K562 (cell line): ENCODE measurements around the gene SYTL2. TPM values are rescaled to one million over a fixed set of nuclear protein-coding genes. Genes with fewer than 3 reads are reported as not detected.

ENCODE experiments used
- ATAC-seq: fragments of 200-7000 bp; cut with Tn5 transposase; 3 replicates; pipeline ENCODE4 v1.9.1; 2020; ENCODE audit warnings: moderate library complexity
- BruUV-seq: library from RNA; stranded (reverse); fragments of 400-500 nt; replicated peaks from 2 replicates; lab custom pipeline; 2021; lab: Mats Ljungman, UMichigan
- CTCF ChIA-PET: fragments of 300-600 bp; formaldehyde crosslinking; extraction: SDS; loops from one replicate; lab custom pipeline; 2021; ENCODE audit warnings: low intra/inter-chr PET ratio; lab: Yijun Ruan, JAX
- POLR2A ChIA-PET: fragments of 300-600, 350-650 bp; sonication (Branson Sonifier 250); formaldehyde crosslinking; extraction: SDS; loops from one replicate; lab custom pipeline; 2021; ENCODE audit warnings: antibody characterized with exemption, inconsistent platforms; lab: Yijun Ruan, JAX
- DNase-seq, 4 experiments: peaks; one replicate each; pipeline versions ENCODE4 v3.0.0 to v3.0.0-alpha.2; 2011 to 2018; ENCODE audit warnings: low spot score in 3 of 4, mixed read lengths in 3 of 4; ENCODE audit errors: extremely low read depth in 1 of 4
- FAIRE-seq: peaks from 2 replicates; lab custom pipeline; 2011; peaks lifted over from hg19 to GRCh38; lab: Jason Lieb, UNC
- H2AFZ ChIP-seq: 2 replicates; pipeline ENCODE4 v1.6.0; 2011; ENCODE audit warnings: low read depth, low read length, control low read depth, inconsistent platforms
- H3K27ac ChIP-seq: fragments of 200-600 bp; 3 replicates; pipeline ENCODE4 v1.8.0; 2011; ENCODE audit warnings: low read depth, mild to moderate bottlenecking, control low read depth, inconsistent platforms, low read length, moderate library complexity, mixed read lengths; ENCODE audit errors: extremely low read depth
- H3K27me3 ChIP-seq, 2 experiments: fragments of 300-600 bp in 1 of 2; 2 replicates in 1 of 2; 3 replicates in 1 of 2; pipeline versions ENCODE4 v1.6.0 to v1.8.0; 2011; ENCODE audit warnings: inconsistent platforms in 2 of 2, low read length in 2 of 2, mild to moderate bottlenecking in 1 of 2, mixed read lengths in 1 of 2, moderate library complexity in 1 of 2; ENCODE audit not compliant: control insufficient read depth in 2 of 2, insufficient read depth in 2 of 2
- H3K36me3 ChIP-seq: fragments of 300-600 bp; 3 replicates; pipeline ENCODE4 v1.8.0; 2011; ENCODE audit warnings: mild to moderate bottlenecking, low read length, inconsistent platforms; ENCODE audit not compliant: control insufficient read depth, insufficient read depth
- H3K4me1 ChIP-seq, 2 experiments: fragments of 200-600 bp in 1 of 2; replicated peaks in 1 of 2; 2 replicates in 1 of 2; 3 replicates in 1 of 2; pipeline versions ENCODE4 v1.5.1 to v1.8.0; 2011; ENCODE audit warnings: inconsistent platforms in 2 of 2, low read length in 2 of 2, mild to moderate bottlenecking in 1 of 2, mixed read lengths in 1 of 2, moderate library complexity in 1 of 2; ENCODE audit not compliant: control insufficient read depth in 2 of 2, insufficient read depth in 2 of 2
- H3K4me2 ChIP-seq: 2 replicates; pipeline ENCODE4 v1.6.1; 2011; ENCODE audit warnings: low read length, control low read depth, inconsistent platforms, mixed read lengths; ENCODE audit not compliant: insufficient read depth
- H3K4me3 ChIP-seq: fragments of 200-600 bp; sonication (generic), shearing (Covaris generic); 2 replicates; pipeline ENCODE4 v1.5.1; 2016; ENCODE audit warnings: control low read depth, inconsistent platforms
- H3K79me2 ChIP-seq: fragments of 200-600 bp; 3 replicates; pipeline ENCODE4 v1.8.0; 2011; ENCODE audit warnings: low read length, inconsistent platforms; ENCODE audit not compliant: control insufficient read depth, insufficient read depth
- H3K9ac ChIP-seq, 2 experiments: 2 replicates each; pipeline versions ENCODE4 v1.6.0 to v1.6.1; 2011; ENCODE audit warnings: low read depth in 2 of 2, low read length in 2 of 2, control low read depth in 1 of 2, inconsistent platforms in 1 of 2, mild to moderate bottlenecking in 1 of 2, mixed read lengths in 1 of 2; ENCODE audit not compliant: insufficient read depth in 1 of 2
- H3K9me1 ChIP-seq: one replicate; pipeline ENCODE4 v1.6.0; 2011; ENCODE audit warnings: inconsistent platforms, mild to moderate bottlenecking, low read length, moderate library complexity; ENCODE audit not compliant: control insufficient read depth, insufficient read depth
- H3K9me3 ChIP-seq: replicated peaks from 2 replicates; pipeline ENCODE4 v1.5.1; 2011; ENCODE audit warnings: low read depth, low read length, inconsistent platforms; ENCODE audit not compliant: control insufficient read depth, insufficient read depth
- H4K20me1 ChIP-seq: replicated peaks from 2 replicates; pipeline ENCODE4 v1.6.1; 2011; ENCODE audit warnings: low read length, inconsistent platforms, mixed read lengths; ENCODE audit not compliant: control insufficient read depth, insufficient read depth
- BCL6 ChIP-seq: fragments of 250-450 bp; sonication (Bioruptor Pico); IDR thresholded peaks from 2 replicates; pipeline ENCODE4 v1.4.0; 2020
- CBFA2T3 ChIP-seq: fragments of 450-650 bp; IDR thresholded peaks from 2 replicates; pipeline ENCODE4 v1.6.1; 2017
- CEBPZ ChIP-seq: fragments of 150-350 bp; IDR thresholded peaks from 2 replicates; pipeline ENCODE4 v1.6.1; 2014; ENCODE audit warnings: low read depth, mild to moderate bottlenecking, low read length, borderline replicate concordance
- DMBX1 ChIP-seq: fragments of 250-450 bp; sonication (Bioruptor Pico); IDR thresholded peaks from 2 replicates; pipeline ENCODE4 v1.8.0; 2022; ENCODE audit warnings: inconsistent platforms, mild to moderate bottlenecking, moderate library complexity, borderline replicate concordance
- E2F4 ChIP-seq: sonication (generic); formaldehyde crosslinking; IDR thresholded peaks from 2 replicates; pipeline ENCODE4 v1.8.0; 2022; ENCODE audit warnings: mild to moderate bottlenecking, low read depth, missing genetic modification reagents
- EHMT2 ChIP-seq: fragments of 450-650 bp; IDR thresholded peaks from 2 replicates; pipeline ENCODE4 v1.6.1; 2018; ENCODE audit warnings: antibody characterized with exemption
- EP400 ChIP-seq: fragments of 450-650 bp; IDR thresholded peaks from 2 replicates; pipeline ENCODE4 v1.6.1; 2017; ENCODE audit warnings: antibody characterized with exemption, mild to moderate bottlenecking, moderate library complexity
- RBBP5 ChIP-seq: fragments of 200-600 bp; sonication (generic); IDR thresholded peaks from 2 replicates; pipeline ENCODE4 v1.6.1; 2012; ENCODE audit warnings: borderline replicate concordance, mild to moderate bottlenecking, low read length, control low read depth, inconsistent platforms; ENCODE audit not compliant: insufficient read depth, poor library complexity, severe bottlenecking
- RFX7 ChIP-seq: fragments of 250-450 bp; sonication (Bioruptor Pico); IDR thresholded peaks from 2 replicates; pipeline ENCODE4 v1.5.1; 2021; ENCODE audit warnings: mild to moderate bottlenecking
- SMC3 ChIP-seq: conservative IDR thresholded peaks from 2 replicates; pipeline ENCODE4 v1.6.1; 2011; ENCODE audit warnings: low read depth, low read length, improper control_type of control experiment; ENCODE audit not compliant: insufficient read depth
- TCF7L2 ChIP-seq: fragments of 150-350 bp; IDR thresholded peaks from 2 replicates; pipeline ENCODE4 v1.6.1; 2016; ENCODE audit warnings: low read depth, mild to moderate bottlenecking, low read length, moderate library complexity
- TCFL5 ChIP-seq: fragments of 250-450 bp; sonication (Bioruptor Pico); conservative IDR thresholded peaks from 2 replicates; pipeline ENCODE4 v1.6.1; 2021; ENCODE audit warnings: mild to moderate bottlenecking, moderate library complexity, matching md5 sums
- TGIF2 ChIP-seq: sonication (generic); formaldehyde crosslinking; IDR thresholded peaks from 2 replicates; pipeline ENCODE4 v1.8.1; 2022; ENCODE audit warnings: mild to moderate bottlenecking, missing genetic modification reagents, moderate library complexity
- ZEB2 ChIP-seq: fragments of 450-650 bp; IDR thresholded peaks from 2 replicates; pipeline ENCODE4 v1.6.1; 2016
- WGBS: fragments of 100-300 bp; shearing (Covaris generic); methylation state at CpG from one replicate; pipeline ENCODE4 v1.1.6; 2016; ENCODE audit warnings: low coverage, mixed read lengths; ENCODE audit not compliant: insufficient coverage; ENCODE audit errors: missing lambda C conversion rate; 5-methylcytosine and 5-hydroxymethylcytosine counted together
- in situ Hi-C: fragments of 300-500 bp; cut with MboI; formaldehyde crosslinking; loops from 4 replicates; pipeline ENCODE4 v1.15.0; 2018; ENCODE audit warnings: inconsistent platforms, mixed read lengths
- intact Hi-C: fragments of 100-400 bp; cut with micrococcal nuclease; formaldehyde crosslinking; loops from 2 replicates; pipeline ENCODE4 v1.14.2; 2022
- polyA plus RNA-seq, 8 experiments: library from polyadenylated mRNA; depleted of rRNA in 4 of 8; stranded (reverse) in 5 of 8; unstranded in 3 of 8; fragments of >200 nt; fragmentation: Nextera tagmentation in 2 of 8; fragmentation: Illumina TruSeq in 1 of 8; extraction: Ambion mirVana in 2 of 8; extraction: Trizol in 1 of 8; gene quantifications; 2 replicates each; pipeline versions ENCODE4 v1.2.1 to v1.2.3, GENCODE V29; 2011 to 2014; ENCODE audit warnings: inconsistent platforms in 1 of 8, missing spikeins in 1 of 8
- total RNA-seq, 7 experiments: library from RNA; depleted of rRNA in 6 of 7; stranded (reverse); fragments of >200 nt in 6 of 7; fragmentation: Illumina TruSeq in 2 of 7; extraction: Trizol in 2 of 7; gene quantifications; 2 replicates each; pipeline versions ENCODE4 v1.2.1 to v1.2.3, GENCODE V29; 2011 to 2021; ENCODE audit warnings: low replicate concordance in 1 of 7
- TF ChIP-seq, protein P1 (sequence below): fragments of 450-650 bp; IDR thresholded peaks from 2 replicates; pipeline ENCODE4 v1.6.1; 2014; ENCODE audit warnings: low read depth, mild to moderate bottlenecking, moderate library complexity, borderline replicate concordance

The SYTL2 gene
- total and polyA plus RNA-seq, 9 of the 15 experiments (the other 6 are each of a cell fraction or from before 2014, with no cell fraction given), result 0.05 to 0.57 (median 0.35) TPM

DNA sequence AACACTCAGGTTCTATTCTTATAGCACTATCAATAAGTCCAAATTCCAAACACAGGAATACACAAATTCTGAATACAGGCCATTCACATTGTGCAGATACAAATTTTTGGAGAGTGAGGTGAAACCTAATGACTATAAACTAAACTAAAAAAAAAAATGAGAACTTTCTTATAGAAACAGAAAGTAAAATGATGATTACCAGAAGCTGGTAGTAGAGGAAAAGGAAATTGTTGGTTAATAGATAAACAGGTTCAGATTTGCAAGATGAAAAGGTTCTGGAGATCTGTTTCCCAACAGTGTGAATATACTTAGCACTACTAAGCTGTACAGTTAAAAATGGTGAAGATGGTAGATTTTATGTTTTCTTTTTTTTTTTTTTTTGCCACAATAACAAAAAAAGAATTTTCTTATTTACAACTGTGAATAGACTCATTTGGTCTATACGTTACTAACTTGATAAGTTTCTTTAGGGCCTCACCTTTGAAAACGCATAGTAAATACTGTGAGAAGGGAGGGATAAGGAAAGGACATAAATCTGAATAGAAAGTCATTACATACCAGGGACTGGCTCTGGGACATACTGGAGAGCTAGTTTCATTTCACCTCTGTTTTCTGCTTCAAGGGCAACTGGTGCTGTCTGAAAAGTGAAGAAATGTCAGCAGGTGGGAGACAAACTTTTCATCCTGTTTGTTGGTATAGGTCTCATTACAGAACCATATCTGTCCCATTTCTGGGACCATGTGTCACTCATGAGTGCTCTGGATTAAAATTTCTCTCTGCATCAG is 110.8 kb downstream of the SYTL2 start (continued):
- no peak for TF ChIP-seq EP400
- TF ChIP-seq SMC3, result no peak
- TF ChIP-seq CBFA2T3, result no peak
- no peak for TF ChIP-seq BCL6 (CRISPR knock-in tag)

- 0 out of 5 replicates have a peak, but pooled peaks cover 0 to 4% of the 10 kb centered on the region in 2 experiments for H3K27me3 ChIP-seq
- H3K9ac ChIP-seq, result no peak overlapping the region
- ChIA-PET CTCF (no interaction called here), POLR2A (interaction anchor here (1.0 to 1.7 kb wide), 3 partner anchors 8 to 38 kb away, joined by 3 to 5 read pairs (median 4); no protein-coding TSS in a partner anchor)
- H3K27ac ChIP-seq, result no peak overlapping the region
- H3K9me3 ChIP-seq, result no peaks in the 10 kb centered on the region
- no peaks in the 10 kb centered on the region for H3K9me1 ChIP-seq
- no peak for ATAC-seq
- FAIRE-seq, result no peak
- in situ Hi-C loops (no loop called here), intact Hi-C loops (no loop called here)
- H2AFZ ChIP-seq, result no peak overlapping the region
- no peak overlapping the region for H3K4me2 ChIP-seq
- no peaks in the 10 kb centered on the region for H3K79me2 ChIP-seq
- DNase-seq, result no peak
- H4K20me1 ChIP-seq, result no peaks in the 10 kb centered on the region
- no peaks in the 10 kb centered on the region for H3K4me1 ChIP-seq
- H3K4me3 ChIP-seq, result no peak overlapping the region
- no TSS peak for BruUV-seq
- no peaks in the 10 kb centered on the region for H3K36me3 ChIP-seq
- 0% methylated on average over 1 of the region's 1 CpG for WGBS
- TF ChIP-seq TGIF2 (CRISPR knock-in tag), result no peak
- TF ChIP-seq DMBX1 (CRISPR knock-in tag), result no peak
- no peak for TF ChIP-seq RFX7
- TF ChIP-seq CEBPZ, result no peak
- TF ChIP-seq TCFL5, result no peak
- TF ChIP-seq, protein P1, sequence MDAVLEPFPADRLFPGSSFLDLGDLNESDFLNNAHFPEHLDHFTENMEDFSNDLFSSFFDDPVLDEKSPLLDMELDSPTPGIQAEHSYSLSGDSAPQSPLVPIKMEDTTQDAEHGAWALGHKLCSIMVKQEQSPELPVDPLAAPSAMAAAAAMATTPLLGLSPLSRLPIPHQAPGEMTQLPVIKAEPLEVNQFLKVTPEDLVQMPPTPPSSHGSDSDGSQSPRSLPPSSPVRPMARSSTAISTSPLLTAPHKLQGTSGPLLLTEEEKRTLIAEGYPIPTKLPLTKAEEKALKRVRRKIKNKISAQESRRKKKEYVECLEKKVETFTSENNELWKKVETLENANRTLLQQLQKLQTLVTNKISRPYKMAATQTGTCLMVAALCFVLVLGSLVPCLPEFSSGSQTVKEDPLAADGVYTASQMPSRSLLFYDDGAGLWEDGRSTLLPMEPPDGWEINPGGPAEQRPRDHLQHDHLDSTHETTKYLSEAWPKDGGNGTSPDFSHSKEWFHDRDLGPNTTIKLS, result no peak
- TF ChIP-seq E2F4, result no peak
- TF ChIP-seq RBBP5, result no peak
- no peak for TF ChIP-seq EHMT2
- TF ChIP-seq ZEB2, result no peak
- no peak for TF ChIP-seq TCF7L2
Observed at GRCh38 chr11:85698195-85698594, 112.7 kb downstream of the SYTL2 start.
